K562 (cell line): ENCODE measurements around the gene MEIS2. TPM values are rescaled to one million over a fixed set of nuclear protein-coding genes. Genes with fewer than 3 reads are reported as not detected.

Source experiments
- ATAC-seq: fragments of 200-7000 bp; cut with Tn5 transposase; 3 replicates; pipeline ENCODE4 v1.9.1; 2020; ENCODE audit warnings: moderate library complexity
- BruUV-seq: library from RNA; stranded (reverse); fragments of 400-500 nt; replicated peaks from 2 replicates; lab custom pipeline; 2021; lab: Mats Ljungman, UMichigan
- CTCF ChIA-PET: fragments of 300-600 bp; formaldehyde crosslinking; extraction: SDS; loops from one replicate; lab custom pipeline; 2021; ENCODE audit warnings: low intra/inter-chr PET ratio; lab: Yijun Ruan, JAX
- POLR2A ChIA-PET: fragments of 300-600, 350-650 bp; sonication (Branson Sonifier 250); formaldehyde crosslinking; extraction: SDS; loops from one replicate; lab custom pipeline; 2021; ENCODE audit warnings: antibody characterized with exemption, inconsistent platforms; lab: Yijun Ruan, JAX
- DNase-seq, 4 experiments: peaks; one replicate each; pipeline versions ENCODE4 v3.0.0 to v3.0.0-alpha.2; 2011 to 2018; ENCODE audit warnings: low spot score in 3 of 4, mixed read lengths in 3 of 4; ENCODE audit errors: extremely low read depth in 1 of 4
- FAIRE-seq: peaks from 2 replicates; lab custom pipeline; 2011; peaks lifted over from hg19 to GRCh38; lab: Jason Lieb, UNC
- H2AFZ ChIP-seq: 2 replicates; pipeline ENCODE4 v1.6.0; 2011; ENCODE audit warnings: low read depth, low read length, control low read depth, inconsistent platforms
- H3K27ac ChIP-seq: fragments of 200-600 bp; 3 replicates; pipeline ENCODE4 v1.8.0; 2011; ENCODE audit warnings: low read depth, mild to moderate bottlenecking, control low read depth, inconsistent platforms, low read length, moderate library complexity, mixed read lengths; ENCODE audit errors: extremely low read depth
- H3K27me3 ChIP-seq, 2 experiments: fragments of 300-600 bp in 1 of 2; 2 replicates in 1 of 2; 3 replicates in 1 of 2; pipeline versions ENCODE4 v1.6.0 to v1.8.0; 2011; ENCODE audit warnings: inconsistent platforms in 2 of 2, low read length in 2 of 2, mild to moderate bottlenecking in 1 of 2, mixed read lengths in 1 of 2, moderate library complexity in 1 of 2; ENCODE audit not compliant: control insufficient read depth in 2 of 2, insufficient read depth in 2 of 2
- H3K36me3 ChIP-seq: fragments of 300-600 bp; 3 replicates; pipeline ENCODE4 v1.8.0; 2011; ENCODE audit warnings: mild to moderate bottlenecking, low read length, inconsistent platforms; ENCODE audit not compliant: control insufficient read depth, insufficient read depth
- H3K4me1 ChIP-seq, 2 experiments: fragments of 200-600 bp in 1 of 2; replicated peaks in 1 of 2; 2 replicates in 1 of 2; 3 replicates in 1 of 2; pipeline versions ENCODE4 v1.5.1 to v1.8.0; 2011; ENCODE audit warnings: inconsistent platforms in 2 of 2, low read length in 2 of 2, mild to moderate bottlenecking in 1 of 2, mixed read lengths in 1 of 2, moderate library complexity in 1 of 2; ENCODE audit not compliant: control insufficient read depth in 2 of 2, insufficient read depth in 2 of 2
- H3K4me2 ChIP-seq: 2 replicates; pipeline ENCODE4 v1.6.1; 2011; ENCODE audit warnings: low read length, control low read depth, inconsistent platforms, mixed read lengths; ENCODE audit not compliant: insufficient read depth
- H3K4me3 ChIP-seq: fragments of 200-600 bp; sonication (generic), shearing (Covaris generic); 2 replicates; pipeline ENCODE4 v1.5.1; 2016; ENCODE audit warnings: control low read depth, inconsistent platforms
- H3K79me2 ChIP-seq: fragments of 200-600 bp; 3 replicates; pipeline ENCODE4 v1.8.0; 2011; ENCODE audit warnings: low read length, inconsistent platforms; ENCODE audit not compliant: control insufficient read depth, insufficient read depth
- H3K9ac ChIP-seq, 2 experiments: 2 replicates each; pipeline versions ENCODE4 v1.6.0 to v1.6.1; 2011; ENCODE audit warnings: low read depth in 2 of 2, low read length in 2 of 2, control low read depth in 1 of 2, inconsistent platforms in 1 of 2, mild to moderate bottlenecking in 1 of 2, mixed read lengths in 1 of 2; ENCODE audit not compliant: insufficient read depth in 1 of 2
- H3K9me1 ChIP-seq: one replicate; pipeline ENCODE4 v1.6.0; 2011; ENCODE audit warnings: inconsistent platforms, mild to moderate bottlenecking, low read length, moderate library complexity; ENCODE audit not compliant: control insufficient read depth, insufficient read depth
- H3K9me3 ChIP-seq: replicated peaks from 2 replicates; pipeline ENCODE4 v1.5.1; 2011; ENCODE audit warnings: low read depth, low read length, inconsistent platforms; ENCODE audit not compliant: control insufficient read depth, insufficient read depth
- H4K20me1 ChIP-seq: replicated peaks from 2 replicates; pipeline ENCODE4 v1.6.1; 2011; ENCODE audit warnings: low read length, inconsistent platforms, mixed read lengths; ENCODE audit not compliant: control insufficient read depth, insufficient read depth
- DNMT1 ChIP-seq: fragments of 450-650 bp; IDR thresholded peaks from 2 replicates; pipeline ENCODE4 v1.6.1; 2016; ENCODE audit warnings: antibody characterized with exemption, mild to moderate bottlenecking
- IRF9 ChIP-seq: fragments of 450-650 bp; IDR thresholded peaks from 2 replicates; pipeline ENCODE4 v1.6.1; 2016; ENCODE audit warnings: missing biosample characterization, missing genetic modification characterization
- NR2C2 ChIP-seq, 2 experiments: fragments of 200-800 bp in 1 of 2; sonication (Bioruptor generic) in 1 of 2; sonication (generic) in 1 of 2; formaldehyde crosslinking in 1 of 2; IDR thresholded peaks; 2 replicates each; pipeline versions ENCODE4 v1.6.1 to v1.8.0; 2016 to 2022; ENCODE audit warnings: mild to moderate bottlenecking in 1 of 2, missing compliant biosample characterization in 1 of 2, missing genetic modification characterization in 1 of 2, missing genetic modification reagents in 1 of 2
- OTX1 ChIP-seq: fragments of 450-650 bp; formaldehyde crosslinking; IDR thresholded peaks from 2 replicates; pipeline ENCODE4 v1.4.0; 2022; ENCODE audit warnings: mild to moderate bottlenecking
- PHF8 ChIP-seq: fragments of 200-600 bp; sonication (generic); IDR thresholded peaks from 2 replicates; pipeline ENCODE4 v1.6.1; 2012; ENCODE audit warnings: mixed run types, mild to moderate bottlenecking, inconsistent platforms, low read length, moderate library complexity, borderline replicate concordance
- RFX7 ChIP-seq: fragments of 250-450 bp; sonication (Bioruptor Pico); IDR thresholded peaks from 2 replicates; pipeline ENCODE4 v1.5.1; 2021; ENCODE audit warnings: mild to moderate bottlenecking
- SP1 ChIP-seq: sonication (generic); formaldehyde crosslinking; IDR thresholded peaks from 2 replicates; pipeline ENCODE4 v1.8.1; 2022; ENCODE audit warnings: mild to moderate bottlenecking, missing genetic modification reagents
- SP2 ChIP-seq: IDR thresholded peaks from 2 replicates; pipeline ENCODE4 v1.6.1; 2011; ENCODE audit warnings: mild to moderate bottlenecking, low read depth, low read length, moderate library complexity; ENCODE audit not compliant: poor library complexity, severe bottlenecking; ENCODE audit errors: extremely low read depth
- THRAP3 ChIP-seq: fragments of 450-650 bp; IDR thresholded peaks from 2 replicates; pipeline ENCODE4 v1.6.1; 2016; ENCODE audit warnings: mild to moderate bottlenecking, inconsistent platforms, borderline replicate concordance
- ZKSCAN8 ChIP-seq: fragments of 200-800 bp; sonication (Bioruptor generic); IDR thresholded peaks from 2 replicates; pipeline ENCODE4 v1.6.1; 2016; ENCODE audit warnings: missing genetic modification characterization, missing compliant biosample characterization
- ZNF507 ChIP-seq: conservative IDR thresholded peaks from 2 replicates; pipeline ENCODE4 v1.6.1; 2017; ENCODE audit warnings: missing genetic modification characterization, missing compliant biosample characterization
- WGBS: fragments of 100-300 bp; shearing (Covaris generic); methylation state at CpG from one replicate; pipeline ENCODE4 v1.1.6; 2016; ENCODE audit warnings: low coverage, mixed read lengths; ENCODE audit not compliant: insufficient coverage; ENCODE audit errors: missing lambda C conversion rate; 5-methylcytosine and 5-hydroxymethylcytosine counted together
- in situ Hi-C: fragments of 300-500 bp; cut with MboI; formaldehyde crosslinking; loops from 4 replicates; pipeline ENCODE4 v1.15.0; 2018; ENCODE audit warnings: inconsistent platforms, mixed read lengths
- intact Hi-C: fragments of 100-400 bp; cut with micrococcal nuclease; formaldehyde crosslinking; loops from 2 replicates; pipeline ENCODE4 v1.14.2; 2022
- polyA plus RNA-seq, 8 experiments: library from polyadenylated mRNA; depleted of rRNA in 4 of 8; stranded (reverse) in 5 of 8; unstranded in 3 of 8; fragments of >200 nt; fragmentation: Nextera tagmentation in 2 of 8; fragmentation: Illumina TruSeq in 1 of 8; extraction: Ambion mirVana in 2 of 8; extraction: Trizol in 1 of 8; gene quantifications; 2 replicates each; pipeline versions ENCODE4 v1.2.1 to v1.2.3, GENCODE V29; 2011 to 2014; ENCODE audit warnings: inconsistent platforms in 1 of 8, missing spikeins in 1 of 8
- total RNA-seq, 7 experiments: library from RNA; depleted of rRNA in 6 of 7; stranded (reverse); fragments of >200 nt in 6 of 7; fragmentation: Illumina TruSeq in 2 of 7; extraction: Trizol in 2 of 7; gene quantifications; 2 replicates each; pipeline versions ENCODE4 v1.2.1 to v1.2.3, GENCODE V29; 2011 to 2021; ENCODE audit warnings: low replicate concordance in 1 of 7
- TF ChIP-seq, protein P1 (sequence below): fragments of 450-650 bp; IDR thresholded peaks from 2 replicates; pipeline ENCODE4 v1.6.1; 2017; ENCODE audit warnings: antibody characterized with exemption, mild to moderate bottlenecking

MEIS2 gene
- total and polyA plus RNA-seq, 9 of the 15 experiments (the other 6 are each of a cell fraction or from before 2014, with no cell fraction given) = 7.5 to 64.2 (median 22.3) TPM

DNA sequence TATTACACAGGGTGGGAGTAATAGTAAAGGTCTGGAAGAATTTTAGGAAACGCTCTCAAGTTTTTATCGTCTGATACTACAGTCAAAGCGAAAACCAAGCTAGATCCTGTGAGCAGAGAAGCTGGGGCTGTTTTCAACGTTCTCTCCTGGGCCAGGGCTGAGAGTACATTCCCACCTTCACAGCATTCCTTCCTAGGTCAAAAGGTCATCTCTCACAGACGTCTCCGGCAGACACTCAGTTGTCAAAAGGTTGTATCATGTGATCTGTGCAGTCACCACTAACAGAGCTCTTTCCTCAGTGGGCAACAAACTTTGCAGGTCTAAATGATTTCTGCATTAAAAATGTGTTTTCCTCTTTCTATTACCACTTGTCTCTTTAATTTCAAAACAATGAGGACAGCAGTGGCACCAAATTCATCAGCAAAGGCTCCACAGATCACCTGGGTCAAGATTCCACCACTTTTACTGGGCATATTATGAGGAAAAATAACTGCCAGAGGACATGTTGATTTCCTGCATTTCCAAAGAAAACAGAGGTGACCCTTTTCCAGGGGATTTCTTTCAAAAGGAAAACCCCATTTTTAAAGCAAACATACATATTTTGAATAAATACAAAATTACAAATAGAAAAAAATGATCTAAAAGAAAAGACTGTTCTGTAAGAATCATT, 41.9 kb downstream of the MEIS2 start (continued):
- TF ChIP-seq, protein P1, sequence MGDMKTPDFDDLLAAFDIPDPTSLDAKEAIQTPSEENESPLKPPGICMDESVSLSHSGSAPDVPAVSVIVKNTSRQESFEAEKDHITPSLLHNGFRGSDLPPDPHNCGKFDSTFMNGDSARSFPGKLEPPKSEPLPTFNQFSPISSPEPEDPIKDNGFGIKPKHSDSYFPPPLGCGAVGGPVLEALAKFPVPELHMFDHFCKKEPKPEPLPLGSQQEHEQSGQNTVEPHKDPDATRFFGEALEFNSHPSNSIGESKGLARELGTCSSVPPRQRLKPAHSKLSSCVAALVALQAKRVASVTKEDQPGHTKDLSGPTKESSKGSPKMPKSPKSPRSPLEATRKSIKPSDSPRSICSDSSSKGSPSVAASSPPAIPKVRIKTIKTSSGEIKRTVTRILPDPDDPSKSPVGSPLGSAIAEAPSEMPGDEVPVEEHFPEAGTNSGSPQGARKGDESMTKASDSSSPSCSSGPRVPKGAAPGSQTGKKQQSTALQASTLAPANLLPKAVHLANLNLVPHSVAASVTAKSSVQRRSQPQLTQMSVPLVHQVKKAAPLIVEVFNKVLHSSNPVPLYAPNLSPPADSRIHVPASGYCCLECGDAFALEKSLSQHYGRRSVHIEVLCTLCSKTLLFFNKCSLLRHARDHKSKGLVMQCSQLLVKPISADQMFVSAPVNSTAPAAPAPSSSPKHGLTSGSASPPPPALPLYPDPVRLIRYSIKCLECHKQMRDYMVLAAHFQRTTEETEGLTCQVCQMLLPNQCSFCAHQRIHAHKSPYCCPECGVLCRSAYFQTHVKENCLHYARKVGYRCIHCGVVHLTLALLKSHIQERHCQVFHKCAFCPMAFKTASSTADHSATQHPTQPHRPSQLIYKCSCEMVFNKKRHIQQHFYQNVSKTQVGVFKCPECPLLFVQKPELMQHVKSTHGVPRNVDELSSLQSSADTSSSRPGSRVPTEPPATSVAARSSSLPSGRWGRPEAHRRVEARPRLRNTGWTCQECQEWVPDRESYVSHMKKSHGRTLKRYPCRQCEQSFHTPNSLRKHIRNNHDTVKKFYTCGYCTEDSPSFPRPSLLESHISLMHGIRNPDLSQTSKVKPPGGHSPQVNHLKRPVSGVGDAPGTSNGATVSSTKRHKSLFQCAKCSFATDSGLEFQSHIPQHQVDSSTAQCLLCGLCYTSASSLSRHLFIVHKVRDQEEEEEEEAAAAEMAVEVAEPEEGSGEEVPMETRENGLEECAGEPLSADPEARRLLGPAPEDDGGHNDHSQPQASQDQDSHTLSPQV = 0 out of 2 replicates have a peak, but pooled peaks have one; percentile 17
- TF ChIP-seq NR2C2 (CRISPR knock-in tag; IDR thresholded peaks at IDR 0.05) = no peak
- peak; percentile 64 for TF ChIP-seq NR2C2 (tag; IDR thresholded peaks at IDR 0.05)
- no peak for TF ChIP-seq ZNF507 (tag)

DNA sequence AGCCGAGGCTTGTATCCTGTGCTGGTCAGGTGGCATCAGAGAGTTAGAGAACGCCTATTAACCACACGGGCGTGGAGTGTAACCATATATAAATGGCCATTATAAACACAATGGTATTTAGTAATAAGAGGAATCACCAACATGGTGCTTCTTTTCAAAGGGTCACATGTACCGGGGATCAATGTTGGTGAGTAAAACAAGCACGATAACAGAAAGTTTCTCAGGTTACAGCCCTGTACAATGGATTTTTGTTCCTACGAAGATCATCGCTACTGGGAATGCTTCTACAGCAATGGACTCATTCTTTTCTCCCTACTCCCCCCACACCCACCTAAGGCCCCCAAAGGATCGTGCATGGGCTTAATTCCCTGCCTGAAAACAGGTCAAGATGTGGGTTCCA, 42.5 kb downstream of the MEIS2 start:
- Histone ChIP-seq H3K9ac (no peak overlapping the region), H3K79me2 (peaks cover 12% of the 10 kb centered on the region; the same call in 2 of the 3 replicates), H3K36me3 (peaks cover 36% of the 10 kb centered on the region), H3K27ac (no peak overlapping the region; the same call in 2 of the 3 replicates), H3K4me1 (peaks cover 7 to 27% of the 10 kb centered on the region in 2 experiments; a peak in 4 of 5 replicates), H3K4me2 (no peak overlapping the region), H3K4me3 (no peak overlapping the region), H3K9me3 (no peaks in the 10 kb centered on the region), H3K27me3 (no peaks in the 10 kb centered on the region), H4K20me1 (no peaks in the 10 kb centered on the region), H2AFZ (no peak overlapping the region), H3K9me1 (no peaks in the 10 kb centered on the region)
- intact Hi-C loops (no loop called here), in situ Hi-C loops (no loop called here)
- ChIA-PET CTCF (no interaction called here), POLR2A (interaction anchor here (0.9 to 1.7 kb wide), 2 partner anchors 10 to 25 kb away, joined by 3 to 4 read pairs; no protein-coding TSS in a partner anchor)
- ATAC-seq (no peak), DNase-seq (no peak), FAIRE-seq (no peak)
- WGBS = 85% methylated on average over 9 of the region's 9 CpGs
- no TSS peak for BruUV-seq
- TF ChIP-seq RFX7 (CRISPR knock-in tag) = no peak
- TF ChIP-seq DNMT1 = no peak
- no peak for TF ChIP-seq THRAP3
- TF ChIP-seq ZKSCAN8 = no peak
- no peak for TF ChIP-seq SP1 (CRISPR knock-in tag)
- no peak for TF ChIP-seq IRF9 (tag)
- TF ChIP-seq OTX1 = no peak
- no peak for TF ChIP-seq SP2
- TF ChIP-seq PHF8 = no peak
